HUDEP-2 (cell line): ENCODE data around the gene NUSAP1.
"Not testable (repeated sequence)": the region's sequence is repeated elsewhere in the genome, so short reads cannot be mapped to it uniquely, and the experiment has no call there.

Experiments
- DNase-seq, 76 experiments: peaks; one replicate each; lab custom pipeline; 2025; ENCODE audit not compliant: unreplicated experiment in 76 of 76; lab: John Stamatoyannopoulos, UW

The NUSAP1 gene, protein sequence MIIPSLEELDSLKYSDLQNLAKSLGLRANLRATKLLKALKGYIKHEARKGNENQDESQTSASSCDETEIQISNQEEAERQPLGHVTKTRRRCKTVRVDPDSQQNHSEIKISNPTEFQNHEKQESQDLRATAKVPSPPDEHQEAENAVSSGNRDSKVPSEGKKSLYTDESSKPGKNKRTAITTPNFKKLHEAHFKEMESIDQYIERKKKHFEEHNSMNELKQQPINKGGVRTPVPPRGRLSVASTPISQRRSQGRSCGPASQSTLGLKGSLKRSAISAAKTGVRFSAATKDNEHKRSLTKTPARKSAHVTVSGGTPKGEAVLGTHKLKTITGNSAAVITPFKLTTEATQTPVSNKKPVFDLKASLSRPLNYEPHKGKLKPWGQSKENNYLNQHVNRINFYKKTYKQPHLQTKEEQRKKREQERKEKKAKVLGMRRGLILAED

DNA sequence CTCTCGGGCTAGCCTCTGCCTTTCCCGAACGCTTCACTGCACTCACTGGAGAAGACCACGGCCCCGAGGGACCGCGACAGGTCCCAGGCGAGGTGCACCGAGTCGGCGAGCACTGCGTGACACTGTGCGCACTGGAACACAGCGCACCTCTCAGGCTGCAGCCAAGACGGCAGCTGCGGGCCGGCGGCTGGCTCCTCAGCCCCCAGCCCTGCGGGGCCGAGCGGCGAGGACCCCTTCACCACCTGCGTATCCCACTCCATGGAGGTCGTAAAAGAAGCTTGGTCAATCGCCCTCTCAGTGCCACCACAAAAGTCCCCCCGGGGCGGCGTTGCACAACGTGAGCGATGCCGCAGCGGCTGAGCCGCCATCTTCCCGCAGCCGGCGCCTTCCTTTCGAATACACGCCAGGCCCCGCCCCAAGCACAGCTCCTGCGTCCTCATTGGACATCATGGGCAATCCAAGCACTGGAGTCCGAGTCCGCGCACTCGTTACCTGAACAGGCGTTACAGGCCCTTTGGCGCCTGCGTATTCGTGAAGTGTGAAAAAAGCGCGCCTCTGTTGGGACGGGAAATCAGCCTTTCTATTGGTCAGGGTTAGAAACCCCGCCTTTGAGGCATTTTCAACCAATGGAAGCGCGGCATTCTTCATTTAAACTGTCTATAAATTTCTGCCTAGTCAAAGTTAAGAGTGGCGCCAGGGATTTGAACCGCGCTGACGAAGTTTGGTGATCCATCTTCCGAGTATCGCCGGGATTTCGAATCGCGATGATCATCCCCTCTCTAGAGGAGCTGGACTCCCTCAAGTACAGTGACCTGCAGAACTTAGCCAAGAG is at the start of gene NUSAP1, which contains the start of gene OIP5:
Gene NUSAP1, plus strand, starts transcription at position 688 of the 832 bp plus-strand sequence. Its CDS starts 77 bp downstream, at position 765.
Gene OIP5, minus strand, starts transcription at position 398 of the 832 bp plus-strand sequence. Its CDS starts 30 bp downstream, at position 368.
- peak; percentile 68 to 99 (median 98) for DNase-seq

DNA sequence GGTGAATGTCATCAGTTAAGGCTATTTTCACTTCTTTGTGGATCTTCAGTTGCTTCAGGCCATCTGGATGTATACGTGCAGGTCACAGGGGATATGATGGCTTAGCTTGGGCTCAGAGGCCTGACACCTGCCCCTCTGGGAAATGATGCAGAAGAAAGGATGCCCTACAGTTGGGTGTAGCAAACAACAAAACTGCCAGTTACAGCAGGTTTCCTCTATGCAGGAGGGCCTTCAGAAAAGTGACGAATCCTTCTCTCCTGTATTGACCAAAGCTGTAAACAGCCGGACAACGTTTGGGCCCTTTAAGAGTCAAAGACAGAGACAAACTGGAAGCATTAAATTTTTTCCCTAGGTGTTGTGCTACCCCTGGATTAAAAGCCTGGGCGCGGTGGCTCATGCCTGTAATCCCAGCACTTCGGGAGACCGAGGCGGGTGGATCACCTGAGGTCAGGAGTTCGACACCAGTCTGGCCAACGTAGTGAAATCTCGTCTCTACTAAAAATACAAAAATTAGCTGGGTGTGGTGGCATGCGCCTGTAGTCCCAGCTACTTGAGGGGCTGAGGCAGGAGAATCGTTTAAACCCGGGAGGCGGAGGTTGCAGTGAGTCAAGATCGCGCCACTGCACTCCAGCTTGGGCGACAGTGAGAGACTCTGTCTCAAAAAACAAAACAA is 49.6 kb upstream of the NUSAP1 start:
- DNase-seq = not testable (repeated sequence)

DNA sequence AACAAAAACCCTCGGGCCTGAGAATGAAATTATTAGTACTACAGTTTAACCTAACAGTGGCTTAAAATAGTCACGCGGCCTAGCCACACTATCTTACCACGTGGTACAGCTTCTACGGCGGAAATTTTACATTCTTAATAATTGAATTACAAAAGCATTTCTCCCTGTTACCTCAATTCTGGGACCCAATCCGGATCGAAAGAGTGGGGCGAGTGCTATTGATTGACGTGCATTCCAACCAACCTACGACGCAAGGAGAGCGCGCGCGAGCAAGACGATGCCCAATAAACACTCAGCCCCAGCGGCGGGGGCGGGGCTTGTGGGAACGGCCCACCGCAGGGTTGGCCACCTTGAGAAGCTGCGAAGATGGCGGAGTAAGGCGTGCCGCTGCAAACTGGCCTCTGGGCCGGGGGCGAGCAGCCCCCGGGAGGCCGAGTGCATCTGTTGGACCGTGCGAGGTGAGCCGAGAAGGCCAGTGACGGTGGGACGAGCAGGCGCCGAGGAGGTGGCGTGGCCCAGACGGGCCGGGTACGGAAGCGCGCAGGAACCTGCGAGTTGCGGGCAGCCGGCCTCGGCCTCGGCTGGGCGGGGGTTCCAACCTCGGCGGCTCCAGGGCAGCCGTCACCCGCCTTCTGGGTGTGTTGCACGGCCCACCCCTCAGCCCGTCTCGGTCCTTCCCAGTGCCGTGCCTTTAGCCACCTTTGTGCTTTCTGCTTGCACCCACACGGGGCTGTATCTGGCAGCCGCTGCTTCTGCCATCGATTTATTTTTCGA is 48.8 kb upstream of the NUSAP1 start:
- peak; percentile 35 to 98 (median 95) for DNase-seq

DNA sequence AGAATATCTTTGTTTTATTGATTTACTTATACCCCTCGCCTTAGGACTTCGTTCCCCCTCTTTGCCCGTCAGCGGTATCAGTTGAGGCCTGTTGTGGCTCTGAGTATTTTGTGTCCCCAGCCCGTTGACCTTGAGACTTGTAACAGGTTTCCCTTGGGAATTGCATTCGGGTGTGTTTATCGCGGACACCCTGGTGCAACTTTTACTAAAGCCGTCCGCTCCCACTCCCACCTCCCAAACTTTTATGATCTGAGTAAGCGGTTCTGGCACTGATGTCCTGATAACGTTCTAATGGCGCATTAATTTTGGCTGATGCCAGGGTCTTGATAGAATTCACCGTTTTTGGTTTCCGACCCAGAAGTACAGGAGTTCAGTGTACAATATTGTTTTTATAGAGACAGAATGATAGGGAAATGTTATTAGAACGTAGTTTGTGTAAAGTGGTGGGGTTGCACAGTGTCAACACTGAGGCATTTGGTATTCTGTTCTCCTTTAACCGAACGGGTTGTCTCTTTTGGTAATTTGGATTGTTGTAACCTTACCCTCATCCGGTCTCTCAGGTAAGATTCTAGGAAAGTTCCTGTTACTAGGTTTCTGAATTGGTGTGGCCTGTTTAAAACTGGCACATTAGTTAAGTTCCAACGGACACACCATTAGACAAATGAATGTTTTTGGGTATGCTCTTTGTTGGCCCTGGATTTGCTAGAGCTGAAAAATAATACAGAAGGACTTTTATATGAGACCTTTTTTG is 48.1 kb upstream of the NUSAP1 start:
- DNase-seq = peak in 12 of 76 experiments; percentile 3 to 52 (median 28)

DNA sequence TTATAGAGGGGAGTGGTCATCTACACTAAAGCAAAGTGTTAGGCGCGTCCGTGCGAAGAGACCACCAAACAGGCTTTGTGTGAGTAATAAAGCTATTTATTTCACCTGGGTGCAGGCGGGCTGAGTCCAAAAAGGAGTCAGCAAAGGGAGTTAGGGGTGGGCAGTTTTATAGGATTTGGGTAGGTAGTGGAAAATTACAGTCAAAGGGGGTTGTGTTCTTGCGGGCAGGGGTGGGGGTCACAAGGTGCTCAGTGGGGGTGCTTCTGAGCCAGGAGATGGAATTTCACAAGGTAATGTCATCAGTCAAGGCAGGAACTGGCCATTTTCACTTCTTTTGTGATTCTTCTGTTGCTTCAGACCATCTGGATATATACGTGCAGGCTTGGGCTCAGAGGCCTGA is 47.4 kb upstream of the NUSAP1 start:
- no peak for DNase-seq

DNA sequence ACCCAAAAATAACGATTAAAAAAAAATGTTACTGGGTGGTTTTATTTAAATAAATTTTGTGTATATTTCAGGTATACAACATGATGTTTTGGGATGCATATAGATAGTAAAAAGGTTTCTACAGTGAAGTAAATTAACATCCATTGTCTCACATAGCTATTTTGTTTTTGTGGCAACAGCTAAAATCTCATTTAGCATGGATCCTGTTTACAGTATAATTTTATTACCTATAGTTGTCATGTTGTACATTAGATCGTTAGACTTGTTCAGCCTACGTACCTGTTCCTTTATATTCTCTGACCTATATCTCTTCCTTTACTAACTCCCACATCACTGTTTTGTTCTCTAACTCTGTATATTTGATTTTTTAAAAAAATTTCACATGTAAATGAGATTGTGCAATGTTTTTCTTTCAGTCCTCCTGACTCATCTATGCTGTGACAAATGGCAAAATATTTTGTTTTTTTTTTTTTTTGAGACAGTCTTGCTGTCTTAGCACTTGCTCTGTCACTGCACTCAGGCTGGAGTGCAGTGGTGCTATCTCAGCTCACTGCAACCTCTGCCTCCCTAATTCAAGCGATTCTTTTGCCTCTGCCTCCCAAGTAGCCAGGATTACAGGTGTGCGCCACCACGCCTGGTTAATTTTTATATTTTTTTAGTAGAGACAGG is 45.9 kb upstream of the NUSAP1 start:
- DNase-seq = no peak

DNA sequence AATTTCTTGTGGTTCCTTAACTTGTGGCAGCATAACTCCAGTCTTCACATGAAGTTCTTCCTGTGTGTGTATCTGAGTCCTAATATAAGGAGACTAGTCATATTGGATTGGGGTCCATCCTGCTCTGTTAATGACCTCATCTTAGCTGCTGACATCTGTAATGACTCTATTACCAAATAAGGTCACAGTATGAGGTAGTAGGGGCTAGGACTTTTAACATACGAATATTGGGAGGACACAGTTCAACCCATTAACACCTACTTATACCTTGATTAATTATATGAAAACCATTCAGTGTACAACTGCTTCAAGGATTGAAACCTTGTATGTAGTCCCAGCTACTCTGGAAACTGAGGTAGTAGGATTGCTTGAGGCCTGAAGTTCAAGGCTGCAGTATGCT is 44.2 kb upstream of the NUSAP1 start:
- no peak for DNase-seq

DNA sequence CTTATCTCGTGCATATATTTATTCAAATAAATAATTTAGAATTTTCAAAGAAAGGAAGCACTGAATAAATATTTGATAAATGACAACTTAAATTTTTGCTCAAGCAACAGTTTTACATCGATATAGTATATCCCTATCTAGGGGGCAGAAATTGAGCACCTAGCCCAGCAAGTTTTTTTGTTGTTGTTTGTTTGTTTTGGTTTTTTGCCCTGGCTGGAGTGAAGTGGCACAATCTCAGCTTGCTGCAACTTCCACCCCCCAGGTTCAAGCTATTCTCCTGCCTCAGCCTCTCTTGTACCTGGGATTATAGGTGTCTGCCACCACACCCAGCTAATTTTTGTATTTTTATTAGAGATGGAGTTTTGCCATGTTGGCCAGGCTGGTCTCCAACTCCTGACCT is 42.7 kb upstream of the NUSAP1 start:
- DNase-seq = no peak

DNA sequence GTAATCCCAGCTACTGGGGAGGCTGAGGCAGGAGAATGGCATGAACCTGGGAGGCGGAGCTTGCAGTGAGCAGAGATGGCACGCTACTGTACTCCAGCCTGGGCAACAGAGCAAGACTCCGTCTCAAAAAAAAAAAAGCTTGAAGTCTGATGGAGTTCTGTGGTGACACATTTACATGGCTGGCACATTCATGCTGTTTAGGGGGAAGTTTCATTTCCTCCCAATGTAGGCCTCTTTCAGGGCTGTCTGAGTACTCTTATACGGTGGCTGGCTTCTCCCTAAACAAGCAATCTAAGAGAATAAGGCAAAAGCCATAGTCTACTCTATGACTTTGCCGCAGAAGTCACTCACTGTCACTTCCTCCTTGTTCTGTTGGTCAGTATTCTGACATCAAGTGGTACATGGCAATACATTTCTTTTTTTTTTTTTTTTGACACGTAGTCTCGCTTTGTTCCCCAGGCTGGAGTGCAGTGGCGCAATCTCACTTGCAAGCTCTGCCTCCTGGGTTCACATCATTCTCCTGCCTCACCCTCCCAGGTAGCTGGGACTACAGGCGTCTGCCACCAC is 41.5 kb upstream of the NUSAP1 start:
- no peak for DNase-seq

DNA sequence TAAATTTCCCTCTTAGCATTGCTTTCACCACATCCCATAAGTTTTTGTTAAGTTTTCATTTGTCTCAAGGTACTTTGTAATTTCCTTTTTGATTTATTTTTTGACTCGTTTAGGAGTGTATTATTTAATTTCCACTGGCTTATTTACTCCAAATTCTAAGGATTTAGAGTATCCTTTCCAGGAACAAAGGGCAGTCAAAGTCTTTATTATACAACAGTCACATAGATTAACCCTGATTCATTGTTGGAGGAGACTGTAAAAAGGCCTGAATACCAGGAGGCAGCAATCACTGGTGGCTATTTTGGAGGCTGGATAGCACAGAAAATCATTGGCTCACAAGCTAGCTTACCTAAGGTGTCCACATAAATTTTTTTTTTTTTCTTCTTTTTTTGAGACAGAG is 40.2 kb upstream of the NUSAP1 start:
- DNase-seq = no peak

DNA sequence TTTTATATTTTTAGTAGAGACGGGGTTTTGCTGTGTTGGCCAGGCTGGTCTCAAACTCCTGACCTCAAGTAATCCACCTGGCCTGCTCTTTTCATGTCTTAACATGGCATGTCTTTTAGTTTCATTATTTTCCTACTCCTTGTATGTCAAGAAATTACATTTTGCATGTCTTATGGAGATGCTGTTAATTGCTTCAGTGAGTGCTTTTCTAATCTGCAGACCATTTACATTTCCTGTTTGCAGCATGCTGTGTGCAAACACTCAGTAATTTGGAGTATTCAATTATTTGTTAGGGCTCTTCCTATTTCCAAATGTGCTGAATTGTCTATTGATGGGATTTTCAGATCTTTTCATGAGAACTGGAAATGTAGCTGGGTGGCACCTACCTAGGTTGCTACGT is 31.5 kb upstream of the NUSAP1 start:
- DNase-seq = not testable (repeated sequence)

DNA sequence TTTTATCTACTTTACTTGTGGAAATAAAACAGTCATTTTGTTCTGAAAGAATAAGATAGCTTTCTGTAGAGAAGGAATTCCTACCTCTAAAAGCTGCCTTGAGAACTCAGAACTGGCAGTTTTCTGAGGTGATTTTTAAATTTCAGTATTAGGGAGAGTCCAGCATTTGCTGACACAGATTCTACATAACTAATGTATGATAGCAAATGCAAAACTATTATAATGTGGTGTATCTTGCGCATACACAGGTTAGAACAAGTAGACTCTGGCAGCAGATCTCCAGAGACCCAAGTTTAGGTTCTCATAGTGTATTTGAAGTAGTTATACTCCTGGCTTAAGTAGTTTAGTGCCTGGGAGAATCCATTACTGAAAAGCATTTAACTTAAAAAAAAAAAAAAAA is 31.1 kb upstream of the NUSAP1 start:
- no peak for DNase-seq

DNA sequence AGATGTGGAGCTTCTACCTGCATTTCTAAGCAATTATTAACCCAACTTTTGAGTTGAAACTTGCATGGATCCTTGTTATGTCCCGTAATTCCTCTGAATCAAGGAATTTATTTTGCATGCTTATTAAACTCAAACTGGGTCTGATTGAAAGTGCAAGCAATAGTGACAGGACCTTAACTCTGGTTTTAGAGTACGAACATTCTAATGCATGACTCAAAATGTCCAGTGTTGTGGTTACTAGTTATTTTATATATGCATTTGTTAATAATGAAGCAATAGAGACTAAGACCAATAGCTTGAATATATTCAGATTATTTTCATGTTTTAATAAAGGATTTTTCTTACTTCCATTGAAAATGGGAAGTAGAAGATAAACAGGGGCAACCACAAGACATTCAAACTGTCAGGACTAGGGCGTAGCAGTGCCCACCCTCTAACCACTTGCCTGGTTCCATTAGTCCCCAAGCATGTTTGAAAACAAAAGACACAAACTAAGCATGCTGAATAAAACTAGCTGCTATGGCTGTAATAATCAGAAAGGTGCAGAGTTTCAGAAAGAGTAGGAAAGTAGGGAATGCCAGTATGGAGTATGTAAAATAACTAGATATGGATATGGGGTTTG is 28.4 kb upstream of the NUSAP1 start:
- peak in 2 of 76 experiments; percentile 13 to 19 for DNase-seq

DNA sequence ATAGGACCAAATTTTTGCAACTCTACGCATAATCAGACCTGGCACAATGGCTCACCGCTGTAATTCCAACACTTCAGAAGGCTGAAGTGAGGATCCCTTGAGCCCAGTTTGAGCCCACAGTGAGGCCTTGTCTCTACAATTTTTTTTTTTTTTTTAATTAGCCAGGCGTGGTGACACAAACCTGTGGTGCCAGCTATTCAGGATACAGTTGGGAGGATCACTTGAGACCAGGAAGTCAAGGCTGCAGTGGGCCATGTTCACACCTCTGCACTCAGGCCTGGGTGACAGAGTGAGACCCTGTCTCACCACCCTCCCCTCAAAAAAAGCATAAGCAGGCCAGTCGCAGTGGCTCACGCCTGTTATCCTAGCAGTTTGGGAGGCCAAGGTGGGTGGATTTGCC is 25.0 kb upstream of the NUSAP1 start:
- DNase-seq = no peak

DNA sequence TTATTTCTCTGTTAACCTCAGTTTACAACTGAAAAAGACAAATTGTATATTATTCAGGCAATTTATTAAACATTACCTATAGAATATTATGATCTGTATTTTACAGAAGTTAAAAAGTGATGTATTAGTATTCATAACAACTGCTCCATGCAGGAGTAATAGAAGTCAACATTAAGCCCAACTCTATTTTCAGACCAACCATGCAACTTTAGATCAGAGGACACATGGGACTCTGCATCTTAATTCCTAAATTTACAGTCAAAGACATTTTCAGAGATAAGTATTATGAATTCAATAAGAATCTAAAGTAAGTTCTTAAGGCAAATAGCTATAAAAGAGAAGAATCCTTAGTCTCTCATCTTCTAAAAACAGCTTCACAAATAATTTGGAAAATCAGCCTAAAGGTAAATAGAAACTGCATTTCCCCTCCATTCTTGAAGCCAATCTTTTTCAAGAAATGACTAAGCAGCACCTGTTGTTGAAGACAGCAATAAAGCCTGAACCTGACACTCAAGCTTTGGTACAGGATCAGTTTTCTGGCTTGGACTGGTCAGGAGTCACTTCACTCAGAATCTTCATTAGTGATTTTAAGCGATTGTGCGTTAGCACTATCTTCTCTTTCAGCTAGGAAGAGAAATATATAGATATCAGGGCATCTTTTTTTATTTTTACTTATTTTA is 23.3 kb upstream of the NUSAP1 start:
- no peak for DNase-seq

DNA sequence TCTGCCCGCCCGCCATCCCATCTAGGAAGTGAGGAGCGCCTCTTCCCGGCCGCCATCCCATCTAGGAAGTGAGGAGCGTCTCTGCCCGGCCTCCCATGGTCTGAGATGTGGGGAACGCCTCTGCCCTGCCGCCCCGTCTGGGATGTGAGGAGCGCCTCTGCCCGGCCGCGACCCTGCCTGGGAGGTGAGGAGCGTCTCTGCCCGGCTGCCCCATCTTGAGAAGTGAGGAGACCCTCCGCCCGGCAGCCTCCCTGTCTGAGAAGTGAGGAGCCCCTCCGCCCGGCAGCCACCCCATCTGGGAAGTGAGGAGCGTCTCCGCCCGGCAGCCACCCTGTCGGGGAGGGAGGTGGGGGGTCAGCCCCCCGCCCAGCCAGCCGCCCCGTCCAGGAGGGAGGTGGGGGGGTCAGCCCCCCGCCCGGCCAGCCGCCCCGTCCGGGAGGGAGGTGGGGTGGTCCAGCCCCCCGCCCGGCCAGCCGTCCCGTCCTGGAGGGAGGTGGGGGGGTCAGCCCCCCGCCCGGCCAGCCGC is 11.8 kb upstream of the NUSAP1 start:
- DNase-seq = not testable (repeated sequence)

DNA sequence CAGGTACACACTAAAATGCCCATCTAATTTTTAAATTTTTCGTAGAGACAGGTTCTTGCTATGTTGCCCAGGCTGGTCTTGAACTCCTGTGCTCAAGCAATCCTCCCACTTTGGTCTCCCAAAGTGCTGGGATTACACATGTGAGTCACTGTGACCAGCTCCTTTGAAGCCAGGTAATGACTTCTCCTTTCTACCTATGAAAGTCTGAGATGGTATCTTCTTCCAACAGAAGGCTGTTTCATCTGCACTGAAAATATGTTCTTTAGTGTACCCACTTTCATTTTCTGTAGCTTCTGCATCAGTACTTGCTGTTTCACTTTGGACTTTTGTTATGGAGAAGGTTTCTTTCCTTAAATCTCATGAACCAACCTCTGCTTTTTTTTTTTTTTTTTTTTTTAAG is 9.1 kb upstream of the NUSAP1 start:
- no peak for DNase-seq
